NCI-H748 (cell line): Measurements from ENCODE around the gene ZNF503.

Source experiments
- DNase-seq: peaks from one replicate; lab custom pipeline; 2025; ENCODE audit not compliant: unreplicated experiment; lab: John Stamatoyannopoulos, UW

Gene ZNF503

DNA sequence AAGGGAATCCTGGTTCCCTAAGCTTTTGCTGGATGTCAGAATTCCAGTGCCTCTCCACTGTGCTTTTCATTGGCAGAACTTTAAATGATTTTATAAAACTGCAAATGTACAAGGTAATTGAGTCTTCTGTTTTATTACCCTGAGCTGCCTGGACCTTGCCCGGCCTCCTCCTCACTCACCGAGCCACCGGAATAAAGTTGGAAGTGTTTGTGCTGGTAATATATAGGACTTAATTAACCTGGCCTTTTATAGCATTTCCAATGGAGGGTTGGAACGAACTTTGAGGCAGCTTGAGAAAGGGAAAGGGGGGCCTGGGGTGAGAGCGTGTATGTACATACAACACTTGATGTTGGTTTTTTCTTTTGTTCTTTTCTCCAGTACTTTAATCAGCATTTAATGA, 43.4 kb downstream of the ZNF503 start:
- no peak for DNase-seq

DNA sequence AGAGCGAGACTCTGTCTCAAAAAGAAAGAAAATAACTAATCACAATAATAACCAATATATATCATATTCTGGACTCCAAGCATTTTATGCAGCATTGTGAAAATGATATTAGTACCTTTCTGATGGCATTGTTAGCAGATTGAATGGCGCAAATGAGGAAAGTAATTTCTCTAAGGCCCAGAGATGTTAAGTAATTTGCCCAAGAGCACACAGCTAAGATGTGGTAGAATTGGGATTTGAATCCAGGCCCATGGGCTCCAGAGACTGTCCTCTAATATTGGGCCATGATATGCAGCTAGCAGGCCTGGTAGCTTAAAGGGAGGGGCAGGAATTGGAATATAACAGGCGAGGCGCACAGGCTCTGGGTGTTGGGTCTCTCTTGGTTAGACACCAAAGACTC, 44.1 kb downstream of the ZNF503 start:
- no peak for DNase-seq

DNA sequence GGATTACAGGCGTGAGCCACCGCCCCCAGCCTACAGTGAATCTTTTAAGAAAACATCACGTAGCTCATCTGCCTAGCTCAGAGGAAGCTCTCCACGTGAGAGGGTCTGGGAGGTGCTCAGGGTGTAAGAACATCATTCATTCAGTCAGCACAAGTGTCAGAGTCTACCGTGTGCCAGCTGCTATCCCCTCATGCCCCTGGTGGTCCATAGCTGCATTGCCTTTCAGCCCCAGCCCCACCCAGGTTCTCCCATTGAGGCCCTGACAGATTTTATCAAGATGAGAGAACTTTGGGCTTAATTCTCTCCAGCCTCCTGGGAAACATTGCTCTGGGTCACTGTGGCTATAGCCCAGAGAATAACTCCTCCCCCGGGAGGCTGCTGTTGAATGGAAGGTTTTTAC, 45.1 kb downstream of the ZNF503 start:
- no peak for DNase-seq

DNA sequence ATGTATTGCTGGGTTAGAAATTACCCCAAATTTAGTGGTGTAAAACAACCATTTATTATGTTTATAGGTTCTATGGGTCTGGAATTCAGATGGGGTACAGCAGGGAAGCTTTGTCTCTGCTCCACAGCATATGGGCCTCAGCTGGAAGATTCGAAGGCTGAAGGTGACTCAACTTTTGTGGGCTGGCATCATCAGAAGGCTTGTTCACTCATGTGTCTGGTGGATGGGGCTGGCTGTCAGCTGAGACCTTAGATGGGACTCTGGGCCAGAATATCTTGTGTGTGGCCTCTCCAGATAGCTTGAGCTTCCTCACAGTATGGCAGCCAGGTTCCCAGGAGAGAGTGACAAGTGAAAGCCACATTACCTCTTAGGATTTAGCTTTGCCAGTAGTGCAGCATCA, 45.9 kb downstream of the ZNF503 start:
- no peak for DNase-seq

DNA sequence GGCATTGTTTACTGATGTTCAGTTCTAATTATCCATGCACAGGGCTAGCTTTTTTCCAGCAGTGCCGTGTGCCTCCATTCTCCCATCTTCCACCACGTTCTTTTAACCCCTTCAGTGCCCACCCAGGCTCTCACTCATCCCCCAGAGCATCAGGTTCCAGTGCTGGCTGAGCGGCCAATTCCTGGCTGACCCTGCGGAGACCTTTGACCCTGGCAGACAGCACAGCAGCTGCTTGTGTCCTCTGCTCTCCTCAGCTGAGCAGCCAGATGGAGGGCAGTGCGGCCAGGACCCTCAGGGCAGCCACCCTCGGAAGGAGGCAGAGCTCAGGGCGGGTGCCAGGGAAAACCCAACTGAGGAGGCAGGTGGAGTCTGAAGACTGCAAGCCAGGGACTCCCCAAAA, 48.4 kb downstream of the ZNF503 start:
- no peak for DNase-seq

DNA sequence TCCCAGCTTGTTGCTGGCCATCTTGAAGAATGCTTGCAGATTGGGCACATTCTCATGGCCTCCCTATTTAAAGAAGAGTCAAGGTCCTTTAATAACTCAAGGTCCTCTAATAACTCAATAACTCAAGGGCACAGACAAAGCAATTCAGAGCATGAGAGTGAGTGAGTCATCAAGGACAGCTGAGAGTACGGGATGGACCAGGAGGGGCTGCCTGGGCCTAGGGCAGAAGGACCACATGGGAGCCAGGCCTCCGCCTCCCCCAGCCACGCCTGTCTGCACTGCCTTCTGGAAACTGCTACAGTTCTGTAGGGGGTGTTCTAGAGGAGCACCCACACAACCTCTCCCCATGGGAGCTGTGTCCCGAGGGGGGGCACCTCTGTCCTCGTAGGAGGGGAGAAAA, 48.9 kb downstream of the ZNF503 start:
- no peak for DNase-seq

DNA sequence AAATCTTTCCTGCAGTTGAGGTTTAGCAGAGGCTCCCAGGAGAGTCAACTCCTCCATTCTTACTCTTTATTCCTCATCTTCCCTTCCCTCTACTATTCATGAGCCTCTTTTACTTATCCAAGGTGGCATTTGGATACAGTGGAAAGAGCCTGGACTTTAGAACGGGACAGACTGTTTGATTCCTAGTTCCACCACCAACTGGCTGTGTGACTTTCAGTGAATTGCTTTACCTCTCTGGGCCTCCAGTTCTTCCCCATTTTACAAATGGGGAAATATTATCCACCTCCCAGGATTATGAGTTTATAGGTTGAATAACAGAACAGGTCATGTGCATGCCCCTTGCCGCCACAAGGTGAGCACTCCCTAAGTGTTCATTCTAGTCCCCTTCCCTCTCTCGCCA, 49.9 kb downstream of the ZNF503 start:
- no peak for DNase-seq

DNA sequence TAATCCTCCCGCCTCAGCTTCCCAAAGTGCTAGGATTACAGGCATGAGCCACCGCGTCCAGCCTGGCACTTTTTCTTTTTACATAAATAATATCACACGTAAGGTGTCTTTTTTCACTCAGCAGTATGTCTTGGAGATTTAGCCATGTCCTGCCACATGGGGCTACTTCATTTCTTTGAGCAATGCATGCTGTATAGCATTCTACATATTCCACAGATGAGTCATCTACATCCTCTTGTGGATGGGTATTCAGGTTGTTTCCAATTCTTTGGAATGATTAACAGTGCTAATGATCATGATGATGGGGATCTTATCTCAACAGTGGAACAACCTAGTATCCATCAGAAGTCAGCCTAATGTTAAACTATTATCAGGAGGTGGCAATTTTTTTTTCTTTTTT, 50.8 kb downstream of the ZNF503 start:
- DNase-seq, result no peak
